ENCODE measurements around the gene MAN1C1.
"Not testable (repeated sequence)": the region's sequence is repeated elsewhere in the genome, so short reads cannot be mapped to it uniquely, and the experiment has no call there.

Gene MAN1C1

DNA sequence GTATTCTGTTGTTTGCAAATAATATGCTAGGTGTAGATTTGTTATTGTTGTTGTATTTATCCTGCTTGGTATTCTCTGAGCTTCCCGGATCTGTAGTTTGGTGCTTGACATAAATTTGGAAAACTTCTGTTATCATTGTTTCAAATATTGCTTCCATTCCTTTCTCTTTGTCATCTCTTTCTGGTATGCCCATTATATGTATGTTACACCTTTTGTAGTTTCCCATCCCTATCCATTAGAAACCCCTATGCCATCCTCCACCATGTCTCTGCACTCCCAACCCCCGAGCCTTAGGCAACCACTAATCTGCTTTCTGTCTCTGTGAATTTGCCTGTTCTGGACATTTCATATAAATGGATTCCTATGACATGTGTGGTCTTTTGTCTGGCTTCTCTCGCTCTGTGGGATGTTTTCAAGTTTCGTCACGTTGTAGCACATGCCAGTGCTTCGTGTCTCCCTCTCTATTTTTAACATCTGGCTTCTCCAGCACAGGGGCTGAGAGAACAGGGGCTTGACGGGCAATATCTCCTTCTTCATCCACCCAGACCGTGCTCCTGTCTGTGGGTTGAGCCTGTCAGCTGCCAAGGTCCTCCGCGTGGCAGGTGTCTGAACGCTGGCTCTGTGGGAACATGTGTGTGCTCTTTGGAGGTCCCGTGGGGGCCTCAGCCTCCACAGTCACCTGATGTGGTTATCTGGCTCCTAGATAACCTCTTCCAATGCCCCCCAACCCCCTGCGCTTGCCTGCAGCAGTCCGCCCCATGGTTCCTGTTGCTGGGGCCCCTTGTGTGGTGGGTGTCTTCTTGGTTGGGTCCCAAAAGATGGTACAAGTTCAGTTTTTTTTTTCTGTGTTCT, 32.8 kb upstream of the MAN1C1 start:
- DNase-seq: no peak

DNA sequence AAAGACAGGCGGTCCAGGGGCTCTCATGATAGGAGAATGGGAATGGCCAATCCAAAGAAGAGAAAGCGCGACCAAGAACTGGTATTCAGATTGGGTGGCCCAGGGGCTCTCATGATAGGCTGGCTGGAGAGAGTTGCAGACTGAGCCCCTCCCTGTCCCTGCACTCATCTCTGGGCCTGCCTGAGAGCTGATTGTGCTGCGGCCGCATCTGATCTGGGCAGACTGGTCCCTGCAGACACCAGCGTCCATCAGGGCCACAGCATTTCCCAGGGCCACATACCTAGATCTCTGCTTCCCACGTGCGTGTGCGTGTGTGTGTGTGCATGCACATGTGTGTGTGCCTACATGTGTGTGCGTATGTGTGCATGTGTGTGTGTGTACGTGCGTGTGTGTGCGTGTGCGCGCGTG, 30.4 kb upstream of the MAN1C1 start:
- DNase-seq: no peak

DNA sequence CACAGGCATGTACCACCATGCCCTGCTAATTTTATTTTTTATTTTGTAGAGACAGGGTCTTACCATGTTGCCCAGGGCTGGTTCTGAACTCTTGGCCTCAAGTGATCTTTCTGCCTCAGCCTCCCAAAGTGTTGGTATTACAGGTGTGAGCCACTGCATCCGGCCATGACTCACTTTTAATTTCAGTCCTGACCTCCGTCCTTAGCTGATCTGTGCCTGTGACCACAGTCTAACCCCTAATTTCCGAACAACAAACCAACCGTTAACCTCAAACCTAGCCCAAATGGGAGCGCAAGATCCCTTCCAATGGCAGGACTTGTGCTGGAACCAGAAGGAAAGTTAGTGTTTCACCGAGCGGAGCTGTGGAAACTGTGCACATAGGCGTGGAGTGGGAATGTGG, 29.3 kb upstream of the MAN1C1 start:
- no peak for DNase-seq

DNA sequence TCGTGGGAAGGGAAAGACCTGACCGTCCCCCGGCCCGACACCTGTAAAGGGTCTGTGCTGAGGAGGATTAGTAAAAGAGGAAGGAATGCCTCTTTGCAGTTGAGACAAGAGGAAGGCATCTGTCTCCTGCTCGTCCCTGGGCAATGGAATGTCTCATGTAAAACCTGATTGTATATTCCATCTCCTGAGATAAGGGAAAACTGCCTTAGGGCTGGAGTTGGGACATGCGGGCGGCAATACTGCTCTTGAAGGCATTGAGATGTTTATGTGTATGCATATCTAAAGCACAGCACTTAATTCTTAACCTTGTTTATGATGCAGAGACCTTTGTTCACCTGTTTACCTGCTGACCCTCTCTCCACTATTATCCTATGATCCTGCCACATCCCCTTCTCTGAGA, 28.4 kb upstream of the MAN1C1 start:
- not testable (repeated sequence) for DNase-seq

DNA sequence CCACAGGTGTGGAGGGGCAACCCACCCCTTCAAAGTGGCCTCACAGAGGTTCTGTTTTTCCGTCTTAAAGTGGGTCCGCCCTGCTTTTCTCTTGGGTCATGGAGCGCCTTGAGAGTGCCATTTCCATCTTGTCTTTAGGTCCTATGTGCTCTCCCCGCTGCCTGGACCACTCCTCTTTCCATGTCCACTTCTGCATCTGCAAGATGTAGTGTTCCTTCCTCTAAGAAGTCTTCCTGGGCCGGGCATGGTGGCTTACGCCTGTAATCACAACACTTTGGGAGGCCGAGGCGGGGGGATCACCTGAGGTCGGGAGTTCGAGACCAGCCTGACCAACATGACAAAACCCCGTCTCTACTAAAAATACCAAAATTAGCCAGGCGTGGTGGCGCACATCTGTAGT, 27.8 kb upstream of the MAN1C1 start:
- DNase-seq: not testable (repeated sequence)

DNA sequence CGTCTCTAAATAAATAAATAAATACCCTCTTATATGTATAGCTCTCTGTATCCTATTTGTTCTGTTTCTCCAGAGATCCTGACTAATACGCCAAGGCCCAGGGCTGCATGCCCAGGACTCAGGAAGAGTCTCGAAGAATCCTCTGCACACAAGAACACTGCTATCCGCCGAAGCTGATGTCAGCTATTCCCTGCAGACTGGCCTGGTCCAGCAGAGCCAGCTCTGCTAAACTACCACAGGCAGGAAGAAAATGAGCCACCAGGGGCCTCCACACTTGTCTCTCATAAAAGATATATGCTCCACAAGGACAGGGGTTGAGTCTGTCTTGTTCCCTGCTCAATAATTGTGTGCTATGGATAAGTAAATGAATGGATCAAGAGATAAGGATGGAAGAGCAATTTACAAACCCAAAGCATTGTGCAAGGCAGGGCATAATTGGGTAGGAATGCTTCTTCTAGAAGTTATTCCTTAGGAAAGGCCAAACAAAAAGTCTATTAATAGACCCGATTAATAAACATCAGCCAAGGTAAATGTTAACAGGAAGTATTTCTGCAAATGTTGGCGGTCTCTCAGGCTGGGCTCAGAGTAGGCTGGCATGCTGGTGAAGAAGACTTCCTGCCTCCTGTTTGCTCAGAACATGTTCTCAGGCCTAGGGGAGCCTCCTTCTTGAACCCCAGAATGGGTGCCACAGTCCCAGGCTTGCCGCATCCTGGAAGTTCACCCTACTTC, 26.3 kb upstream of the MAN1C1 start:
- DNase-seq: no peak

DNA sequence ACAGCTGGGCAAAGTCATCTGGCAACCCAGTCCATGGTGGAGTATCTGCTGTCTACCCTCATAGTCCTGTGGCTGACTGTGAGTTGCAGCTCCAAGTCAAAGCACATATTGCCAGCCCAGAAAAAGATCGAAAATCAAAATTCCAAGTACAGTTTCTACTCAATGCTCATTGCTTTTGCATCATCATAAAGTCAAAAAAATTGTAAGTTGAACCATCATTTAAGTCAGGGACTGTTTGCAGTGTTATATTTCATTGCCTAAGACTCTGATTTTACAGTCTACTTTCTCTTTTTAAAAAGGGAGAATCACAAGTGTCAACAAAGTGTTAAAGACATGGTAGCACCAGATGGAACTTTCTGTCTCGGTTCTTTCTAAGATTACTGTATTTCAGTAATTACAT, 22.7 kb upstream of the MAN1C1 start:
- DNase-seq: no peak

DNA sequence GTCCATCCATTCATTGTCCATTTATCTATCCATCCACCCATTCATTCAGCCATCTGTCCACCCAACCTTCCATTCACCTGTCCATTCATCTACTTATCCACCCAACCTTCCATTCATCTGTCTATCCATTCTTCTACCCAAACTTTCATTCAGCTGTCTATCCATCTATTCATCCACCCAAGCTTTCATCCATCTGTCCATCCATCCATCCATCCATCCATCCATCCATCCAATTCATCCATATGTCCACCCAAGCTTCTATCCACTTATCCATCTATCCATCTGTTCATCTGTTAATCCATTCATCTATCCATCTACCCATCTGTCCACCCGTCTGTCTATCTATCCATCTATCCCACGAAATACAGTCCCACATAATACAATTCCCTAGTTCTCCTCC, 21.6 kb upstream of the MAN1C1 start:
- no peak for DNase-seq

DNA sequence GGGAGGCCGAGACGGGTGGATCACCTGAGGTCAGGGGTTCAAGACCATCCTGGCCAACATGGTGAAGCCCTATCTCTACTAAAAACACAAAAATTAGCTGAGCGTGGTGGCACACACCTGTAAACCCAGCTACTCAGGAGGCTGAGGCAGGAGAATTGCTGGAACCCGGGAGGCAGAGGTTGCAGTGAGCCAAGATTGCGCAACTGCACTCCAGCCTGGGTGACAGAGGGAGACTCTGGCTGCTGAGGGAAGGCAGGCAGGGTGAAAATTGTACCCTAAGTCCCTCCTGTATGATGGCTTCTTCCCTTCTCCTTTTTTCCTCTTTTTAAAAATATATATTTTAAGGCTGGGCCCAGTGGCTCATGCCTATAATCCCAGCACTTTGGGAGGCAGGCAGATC, 19.9 kb upstream of the MAN1C1 start:
- not testable (repeated sequence) for DNase-seq

DNA sequence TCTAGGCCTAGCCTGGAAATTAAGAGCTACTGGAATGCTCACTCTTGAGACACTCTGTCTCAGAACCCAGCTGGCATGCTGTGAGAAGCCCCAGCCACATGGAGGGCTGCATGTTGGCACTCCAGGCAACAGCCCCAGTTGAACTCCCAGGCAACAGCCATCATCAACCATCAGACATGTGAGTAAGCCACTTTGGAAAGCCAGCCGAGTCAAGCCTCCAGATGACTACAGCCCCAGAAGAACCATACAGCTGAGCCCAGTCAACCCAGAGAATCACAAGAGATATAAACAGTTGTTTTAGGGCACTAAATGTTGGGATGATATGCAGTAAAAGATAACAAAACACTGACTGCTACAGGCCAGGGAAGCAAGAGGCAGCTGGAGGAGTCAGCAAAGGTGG, 17.7 kb upstream of the MAN1C1 start:
- no peak for DNase-seq

DNA sequence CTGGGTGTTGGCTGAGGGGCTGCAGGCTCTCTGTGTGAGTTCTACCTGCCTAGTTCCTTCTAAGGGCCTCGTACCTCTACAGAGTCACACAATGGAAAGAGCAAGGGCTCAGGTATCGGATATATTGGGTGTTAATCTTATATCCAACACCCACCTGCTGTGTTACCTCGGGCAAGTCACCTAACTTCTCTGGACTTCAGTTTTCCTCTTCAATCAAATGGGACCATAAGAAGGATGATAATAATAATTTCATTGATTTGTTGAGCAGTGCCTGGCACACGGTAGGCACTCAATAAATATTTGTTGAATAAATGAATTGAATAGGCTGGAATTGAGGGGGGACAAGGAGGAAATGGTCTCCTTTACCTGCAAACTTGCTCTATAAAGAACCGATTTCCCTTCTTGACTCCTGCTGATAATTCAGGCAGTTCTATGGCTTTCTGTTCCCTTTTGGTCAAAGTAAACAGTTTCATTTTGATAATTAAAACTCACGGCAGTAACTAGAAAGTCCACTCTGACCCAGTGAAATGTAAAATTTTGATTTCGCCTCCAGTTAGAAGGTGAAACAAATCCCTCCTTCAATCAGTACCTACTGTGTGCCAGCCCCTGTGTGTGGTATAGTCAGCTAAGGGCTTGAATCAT, 16.5 kb upstream of the MAN1C1 start:
- no peak for DNase-seq

DNA sequence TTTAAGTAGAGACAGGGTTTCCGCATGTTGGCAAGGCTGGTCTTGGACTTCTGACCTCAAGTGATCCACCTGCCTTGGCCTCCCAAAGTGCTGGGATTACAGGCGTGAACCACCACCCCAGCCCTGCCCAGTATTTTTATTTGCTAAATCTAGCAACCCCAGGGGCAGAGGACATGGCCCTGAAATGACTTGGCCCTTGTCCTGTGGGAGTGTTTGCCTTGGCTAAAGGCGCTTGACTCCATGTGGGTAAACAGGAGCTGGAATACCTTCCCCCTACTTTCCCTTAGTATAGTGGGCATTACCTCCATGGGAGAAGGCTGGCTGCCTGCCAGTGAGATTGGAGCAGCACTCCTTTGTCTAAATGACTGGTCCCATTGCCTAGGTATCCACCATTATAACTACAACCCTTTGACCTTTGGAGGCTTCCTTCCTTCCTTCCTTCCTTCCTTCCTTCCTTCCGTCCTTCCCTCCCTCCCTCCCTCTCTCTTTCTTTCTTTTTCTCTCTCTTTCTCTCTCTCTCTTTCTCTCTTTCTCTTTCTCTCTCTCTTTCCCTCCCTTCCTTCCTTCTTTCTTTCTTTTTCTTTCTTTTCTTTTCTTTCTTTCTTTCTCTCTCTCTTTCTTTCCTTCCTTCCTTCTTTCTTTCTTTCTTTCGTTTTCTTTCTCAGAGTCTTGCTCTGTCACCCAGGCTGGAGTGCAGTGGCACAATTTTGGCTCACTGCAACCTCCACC, 15.5 kb upstream of the MAN1C1 start:
- peak; percentile 68 for DNase-seq

DNA sequence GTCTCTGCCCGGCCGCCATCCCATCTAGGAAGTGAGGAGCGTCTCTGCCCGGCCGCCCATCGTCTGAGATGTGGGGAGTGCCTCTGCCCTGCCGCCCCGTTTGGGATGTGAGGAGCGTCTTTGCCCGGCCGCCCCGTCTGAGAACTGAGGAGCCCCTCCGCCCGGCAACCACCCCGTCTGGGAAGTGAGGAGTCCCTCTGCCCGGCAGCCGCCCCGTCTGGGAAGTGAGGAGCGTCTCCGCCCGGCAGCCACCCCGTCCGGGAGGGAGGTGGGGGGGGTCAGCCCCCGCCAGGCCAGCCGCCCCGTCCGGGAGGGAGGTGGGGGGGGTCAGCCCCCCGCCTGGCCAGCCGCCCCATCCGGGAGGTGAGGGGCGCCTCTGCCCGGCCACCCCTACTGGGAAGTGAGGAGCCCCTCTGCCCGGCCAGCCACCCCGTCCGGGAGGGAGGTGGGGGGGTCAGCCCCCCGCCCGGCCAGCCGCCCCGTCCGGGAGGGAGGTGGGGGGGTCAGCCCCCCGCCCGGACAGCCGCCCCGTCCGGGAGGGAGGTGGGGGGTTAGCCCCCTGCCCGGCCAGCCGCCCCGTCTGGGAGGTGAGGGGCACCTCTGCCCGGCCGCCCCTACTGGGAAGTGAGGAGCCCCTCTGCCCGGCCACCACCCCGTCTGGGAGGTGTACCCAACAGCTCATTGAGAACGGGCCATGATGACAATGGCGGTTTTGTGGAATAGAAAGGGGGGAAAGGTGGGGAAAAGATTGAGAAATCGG, 12.6 kb upstream of the MAN1C1 start:
- DNase-seq: not testable (repeated sequence)

DNA sequence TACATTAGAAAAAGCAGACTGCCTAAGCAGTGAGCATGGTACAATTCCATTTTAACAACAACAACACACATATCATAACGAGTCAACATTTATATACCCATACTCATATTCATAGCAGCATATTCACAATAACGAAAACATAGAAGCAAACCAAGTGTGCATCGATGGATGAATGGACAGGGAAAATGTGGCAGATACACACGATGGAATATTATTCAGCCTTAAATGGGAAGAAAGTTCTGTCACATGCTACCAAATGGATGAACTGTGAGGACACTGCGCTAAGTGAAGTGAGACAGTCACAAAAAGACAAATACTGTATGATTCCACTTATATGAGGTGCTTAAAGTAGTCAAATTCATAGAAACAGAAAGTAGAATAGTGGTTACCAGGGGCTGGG, 9.5 kb upstream of the MAN1C1 start:
- no peak for DNase-seq

DNA sequence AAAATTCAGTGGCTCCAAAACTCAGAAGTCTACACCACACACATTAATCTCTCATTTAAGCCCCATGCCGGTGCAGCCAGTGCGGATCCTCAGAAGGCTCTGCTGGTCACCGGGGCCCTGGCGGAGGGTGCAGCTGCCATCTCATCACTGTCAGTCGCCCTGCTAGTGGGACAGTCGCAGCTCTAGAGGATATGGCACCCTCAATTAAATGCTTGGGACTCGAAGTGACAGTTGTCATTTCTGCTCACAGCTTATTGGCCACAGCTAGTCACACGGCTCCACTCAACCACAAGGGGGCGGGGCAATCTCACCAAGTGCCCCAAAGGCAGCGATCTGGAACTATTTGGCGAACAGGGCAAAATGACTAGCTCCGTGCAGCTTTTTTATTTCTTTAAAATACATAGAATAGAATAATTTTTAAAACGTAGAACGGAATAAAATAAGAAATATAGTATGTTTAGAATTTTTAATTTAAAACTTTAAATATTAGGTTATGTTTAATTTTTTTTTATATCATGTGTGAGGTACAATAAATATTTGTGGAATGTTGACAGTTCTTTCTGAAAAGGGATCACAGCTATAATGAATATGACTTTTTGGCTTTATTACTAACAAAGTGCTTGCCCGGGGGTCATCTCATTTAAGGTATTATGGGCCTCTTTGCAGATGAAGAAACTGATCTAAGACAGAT, 8.0 kb upstream of the MAN1C1 start:
- peak; percentile 44 for DNase-seq

DNA sequence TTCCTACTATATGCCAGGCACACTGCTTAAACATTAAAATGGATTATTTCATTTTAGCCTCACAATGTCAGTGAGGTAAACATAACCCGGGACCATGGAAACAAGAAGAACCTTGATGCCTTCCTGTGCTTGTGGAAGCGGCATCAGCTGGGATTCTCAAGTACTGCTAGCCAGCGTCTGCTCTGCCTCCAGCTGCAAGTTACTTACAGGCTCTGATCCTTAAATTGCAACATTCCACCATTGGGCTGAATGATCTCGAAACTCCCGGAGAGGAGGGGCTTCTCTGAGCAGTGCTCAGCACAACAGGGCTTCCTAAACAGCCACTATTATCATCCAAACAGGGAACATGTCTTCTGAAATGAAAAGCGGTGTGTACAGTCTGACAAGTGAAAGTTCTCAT, 6.7 kb upstream of the MAN1C1 start:
- peak; percentile 43 for DNase-seq

DNA sequence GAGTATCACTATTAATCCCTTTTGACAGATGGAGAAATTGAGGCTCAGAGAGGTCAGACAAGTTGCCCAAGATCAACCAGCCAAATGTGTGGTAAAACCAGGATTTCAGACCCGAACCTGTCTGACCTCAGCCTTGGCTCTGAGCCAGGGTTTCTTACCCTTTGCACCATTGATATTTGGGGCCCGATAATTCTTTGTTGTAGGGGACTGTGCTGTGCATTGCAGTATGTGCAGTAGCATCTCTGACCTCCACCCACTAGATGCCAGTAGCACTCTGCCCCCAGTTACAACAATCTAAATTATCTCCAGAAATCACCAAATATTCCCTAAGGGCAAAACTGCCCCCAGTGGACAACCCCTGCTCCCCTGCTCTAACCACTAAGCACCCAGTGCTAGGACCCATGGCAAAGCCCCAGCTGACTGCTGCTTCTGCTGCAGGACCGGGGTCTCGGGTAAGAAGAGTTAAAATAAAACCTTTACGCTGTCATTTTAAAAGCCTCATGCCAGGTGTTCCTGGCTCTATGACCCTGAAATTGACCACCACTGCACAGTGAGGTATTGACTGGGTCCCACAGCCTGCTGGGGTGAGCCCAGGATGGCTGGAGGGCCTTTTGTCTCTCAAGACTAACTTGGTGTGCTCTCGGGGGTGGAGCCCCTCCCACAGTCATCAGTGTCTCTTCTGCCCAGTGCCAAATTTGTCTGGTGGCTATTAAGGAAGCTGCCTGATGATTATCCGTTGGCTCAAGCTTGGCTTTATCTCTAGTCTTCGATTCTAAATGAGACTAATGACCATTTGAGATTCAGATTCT, 5.6 kb upstream of the MAN1C1 start:
- no peak for DNase-seq

DNA sequence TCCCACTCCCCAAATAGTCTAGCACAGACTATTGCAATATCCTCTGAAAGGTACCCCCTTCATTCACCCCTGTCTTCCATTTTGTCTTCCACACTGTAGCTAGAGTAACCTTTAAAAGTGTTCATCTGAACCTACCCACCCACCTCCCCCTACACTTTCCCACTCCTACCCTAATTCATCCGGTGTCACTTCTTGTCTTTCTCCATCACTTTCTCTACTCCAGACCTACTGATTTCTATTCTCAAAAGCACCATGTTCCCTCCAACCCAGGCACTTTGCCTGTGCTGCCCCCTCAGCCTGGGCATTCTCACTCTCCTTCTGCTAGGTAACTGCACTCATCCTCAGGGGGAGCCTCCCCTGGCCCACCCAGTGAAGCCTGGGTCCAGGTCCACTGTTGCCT, 4.7 kb upstream of the MAN1C1 start:
- no peak for DNase-seq

DNA sequence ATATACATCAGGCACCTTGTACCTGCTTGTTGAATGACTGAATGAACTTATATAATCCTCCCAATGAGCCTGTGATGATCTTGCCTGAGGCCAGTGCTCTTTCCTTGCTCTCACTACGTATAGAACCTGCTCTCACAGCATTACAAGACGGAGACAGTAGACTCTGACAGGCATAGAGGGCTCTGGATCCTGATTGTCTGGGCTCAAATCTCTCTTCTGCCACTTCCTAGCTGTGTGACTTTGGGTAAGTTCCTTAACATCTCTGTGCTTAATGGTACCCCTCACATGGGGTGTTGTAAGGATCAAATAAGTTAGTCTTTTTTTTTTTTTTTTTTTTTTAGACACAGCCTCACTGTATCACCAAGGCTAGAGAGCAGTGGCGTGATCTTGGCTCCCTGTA, 4.2 kb upstream of the MAN1C1 start:
- DNase-seq: no peak

DNA sequence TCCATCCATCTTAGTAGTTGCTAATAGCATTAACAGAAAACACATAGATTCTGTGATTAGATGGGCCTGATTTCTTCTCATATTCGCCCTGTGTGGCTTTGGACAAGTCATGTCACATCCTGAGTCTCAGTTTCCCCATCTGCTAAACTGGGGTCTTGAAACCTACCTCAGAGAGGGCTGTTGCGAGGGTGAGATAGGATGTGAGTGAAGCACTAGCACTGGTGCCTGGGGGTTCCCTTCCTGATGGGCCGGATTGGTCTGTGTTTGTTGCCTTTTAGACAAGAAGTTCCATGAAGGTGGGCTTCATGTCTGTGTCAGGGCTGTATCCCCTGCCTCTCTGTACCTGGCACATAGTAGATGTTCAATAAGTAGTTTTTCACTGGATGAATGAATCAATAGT, 3.5 kb upstream of the MAN1C1 start:
- DNase-seq: no peak

Measured in NCI-H2029 treated with DMSO at 0.1 percent for 48 hours (cell line).